Measurements from ENCODE around the gene TARS2.

TARS2 gene

GRCh38 chr1:150543500-150544143, 56.4 kb downstream of the TARS2 start:
- DNase-seq = no peak

DNA sequence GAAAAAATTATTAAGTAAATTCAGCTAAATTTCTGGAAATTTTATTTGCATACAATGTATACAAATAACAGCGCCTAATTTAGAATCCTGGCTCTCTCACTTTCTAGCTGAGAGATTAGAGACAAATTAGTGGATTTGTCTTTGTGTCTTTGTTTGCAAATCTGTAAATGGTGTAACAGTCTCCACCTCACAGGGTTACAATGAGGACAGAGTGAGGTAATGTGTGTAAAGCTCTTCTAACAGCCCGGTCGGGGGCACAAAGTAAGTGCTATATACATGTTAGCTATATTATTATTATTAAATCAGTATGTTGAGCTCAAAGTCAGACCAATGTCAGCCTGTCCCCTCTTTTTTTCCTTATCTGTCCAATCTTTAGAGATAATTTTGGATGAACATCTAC, 57.0 kb downstream of the TARS2 start:
- no peak for DNase-seq

DNA sequence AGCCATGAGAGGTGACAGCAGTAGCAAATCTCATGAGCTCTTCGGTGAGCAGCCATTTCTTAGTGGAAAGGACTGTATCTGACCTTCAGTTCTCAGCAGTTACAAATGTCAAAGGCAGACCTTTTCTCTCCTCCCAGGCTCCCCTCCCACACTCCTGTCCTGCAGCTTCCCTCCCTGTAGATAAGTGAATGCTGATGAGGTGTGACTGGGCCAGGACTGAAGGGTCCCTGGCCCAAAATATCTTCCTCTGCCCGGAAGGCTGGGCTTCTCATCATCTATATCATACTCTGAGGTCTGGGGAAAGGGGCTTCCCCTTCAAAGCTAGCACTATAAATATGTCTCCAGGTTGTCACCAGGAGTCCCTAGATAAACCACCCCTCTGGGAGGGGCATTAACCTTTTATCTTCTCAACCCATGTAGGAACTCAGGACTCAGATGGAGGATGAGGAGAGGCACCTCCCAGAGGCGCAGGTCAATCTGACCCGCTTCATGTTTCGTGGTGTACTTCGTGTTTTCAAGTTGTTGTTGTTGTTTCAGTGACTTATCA, 58.3 kb downstream of the TARS2 start:
- no peak for DNase-seq

DNA sequence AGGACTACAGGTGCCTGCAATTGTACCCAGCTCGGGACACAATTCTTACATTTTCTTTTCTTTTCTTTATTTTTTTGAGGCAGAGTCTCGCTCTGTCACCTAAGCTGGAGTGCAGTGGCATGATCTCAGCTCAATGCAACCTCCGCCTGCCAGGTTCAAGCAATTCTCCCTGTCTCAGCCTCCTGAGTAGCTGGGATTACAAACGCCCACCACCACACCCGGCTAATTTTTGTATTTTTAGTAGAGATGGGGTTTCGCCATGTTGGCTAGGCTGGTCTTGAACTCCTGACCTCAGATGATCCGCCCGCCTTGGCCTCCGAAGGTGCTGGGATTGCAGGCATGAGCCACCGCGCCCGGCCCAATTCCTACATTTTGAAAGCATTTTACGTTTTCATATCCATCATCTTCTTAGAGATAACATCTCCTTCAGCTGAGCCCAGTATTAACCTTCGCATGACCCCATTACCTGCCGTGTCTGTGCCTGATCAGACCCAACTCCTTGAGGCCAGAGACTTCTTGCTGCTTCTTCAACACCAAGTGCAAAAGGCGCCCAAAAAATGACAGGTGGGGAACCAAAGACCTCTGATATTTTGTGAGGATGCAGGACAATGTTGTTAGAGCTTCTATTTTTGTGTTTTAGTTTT, 59.2 kb downstream of the TARS2 start:
- DNase-seq = no peak

GRCh38 chr1:150548324-150548631, 61.1 kb downstream of the TARS2 start:
- no peak for DNase-seq

- peak in 2 of 5 experiments; percentile 6 to 55 for DNase-seq
Observed at GRCh38 chr1:150548632-150549495, 61.6 kb downstream of the TARS2 start, which contains the start of gene ADAMTSL4. ADAMTSL4 (plus strand) TSS chr1:150549408; CDS start chr1:150552289, 2,881 bp downstream.

DNA sequence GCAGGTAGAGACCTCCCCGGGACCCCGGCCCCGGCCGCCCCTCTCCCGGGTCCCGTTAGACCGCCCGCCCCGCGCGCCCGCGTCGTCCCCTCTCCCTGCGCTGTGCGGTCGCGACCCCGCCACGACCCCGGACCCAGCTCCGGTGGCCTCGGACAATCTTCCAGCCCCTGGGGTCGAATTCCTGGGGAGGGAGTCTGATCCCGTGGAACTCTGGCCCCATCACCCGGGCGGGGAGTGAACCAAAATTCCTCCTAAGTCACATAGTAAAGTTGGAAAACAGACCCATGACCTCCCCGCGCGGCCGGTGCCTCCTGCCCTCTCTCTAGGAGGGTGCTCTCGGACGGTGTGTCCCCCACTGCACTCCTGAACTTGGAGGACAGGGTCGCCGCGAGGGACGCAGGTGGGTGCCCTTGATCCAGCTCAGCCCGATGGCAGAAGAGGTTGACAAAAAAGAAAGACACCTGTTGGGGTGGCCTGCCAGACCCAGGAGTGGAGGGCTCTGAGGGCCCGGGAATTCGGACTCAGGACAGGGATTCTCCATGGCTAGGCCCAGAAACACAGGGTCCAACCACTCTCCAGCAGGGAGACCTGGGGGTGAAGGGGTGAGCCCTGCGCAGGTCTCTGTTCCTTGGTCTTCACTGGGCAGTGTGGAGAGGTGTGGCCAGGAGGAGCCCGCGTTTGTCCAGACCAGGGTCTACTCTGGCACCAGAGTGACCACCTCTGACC, 62.4 kb downstream of the TARS2 start:
- no peak for DNase-seq

GRCh38 chr1:150550222-150551050, 63.2 kb downstream of the TARS2 start:
- DNase-seq = no peak

GRCh38 chr1:150551051-150551783, 64.0 kb downstream of the TARS2 start:
- no peak for DNase-seq

- DNase-seq = no peak
Observed at GRCh38 chr1:150551784-150552127, 64.5 kb downstream of the TARS2 start.

DNA sequence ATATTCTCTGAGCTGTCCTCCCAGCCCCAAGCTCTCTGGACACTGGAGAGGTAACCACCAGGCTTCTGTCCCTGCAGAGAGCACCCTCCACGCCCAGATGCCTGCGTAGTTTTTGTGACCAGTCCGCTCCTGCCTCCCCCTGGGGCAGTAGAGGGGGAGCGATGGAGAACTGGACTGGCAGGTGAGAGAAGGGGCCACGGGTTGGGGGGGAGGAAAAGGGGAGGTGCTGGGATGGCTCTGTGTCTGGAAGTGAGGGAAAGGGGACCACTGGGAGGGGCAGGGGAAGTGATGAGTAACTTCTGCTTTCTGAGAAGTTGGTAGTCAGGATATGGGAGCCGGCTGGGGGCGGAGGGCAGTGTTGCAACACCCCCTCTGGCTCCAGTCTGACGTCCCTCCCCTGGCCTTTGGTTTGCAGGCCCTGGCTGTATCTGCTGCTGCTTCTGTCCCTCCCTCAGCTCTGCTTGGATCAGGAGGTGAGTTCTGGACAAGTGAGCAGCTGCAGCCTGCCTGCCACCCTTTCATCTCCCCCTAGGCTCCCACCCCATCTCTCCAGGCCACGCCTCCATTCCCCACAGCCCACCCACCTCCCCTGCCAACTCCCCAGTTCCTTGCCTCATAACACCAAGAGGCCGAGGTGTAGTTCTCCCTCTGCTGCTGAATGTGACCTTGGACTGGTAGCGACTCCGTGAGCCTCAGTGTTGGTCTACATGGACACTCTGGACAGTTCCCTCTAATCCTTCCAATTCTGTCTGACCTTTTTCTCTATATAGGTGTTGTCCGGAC, 65.1 kb downstream of the TARS2 start:
- no peak for DNase-seq

DNA sequence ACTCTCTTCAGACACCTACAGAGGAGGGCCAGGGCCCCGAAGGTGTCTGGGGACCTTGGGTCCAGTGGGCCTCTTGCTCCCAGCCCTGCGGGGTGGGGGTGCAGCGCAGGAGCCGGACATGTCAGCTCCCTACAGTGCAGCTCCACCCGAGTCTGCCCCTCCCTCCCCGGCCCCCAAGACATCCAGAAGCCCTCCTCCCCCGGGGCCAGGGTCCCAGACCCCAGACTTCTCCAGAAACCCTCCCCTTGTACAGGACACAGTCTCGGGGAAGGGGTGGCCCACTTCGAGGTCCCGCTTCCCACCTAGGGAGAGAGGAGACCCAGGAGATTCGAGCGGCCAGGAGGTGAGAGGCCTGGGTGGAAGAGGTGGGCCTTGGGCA, 65.7 kb downstream of the TARS2 start:
- DNase-seq = no peak

DNA sequence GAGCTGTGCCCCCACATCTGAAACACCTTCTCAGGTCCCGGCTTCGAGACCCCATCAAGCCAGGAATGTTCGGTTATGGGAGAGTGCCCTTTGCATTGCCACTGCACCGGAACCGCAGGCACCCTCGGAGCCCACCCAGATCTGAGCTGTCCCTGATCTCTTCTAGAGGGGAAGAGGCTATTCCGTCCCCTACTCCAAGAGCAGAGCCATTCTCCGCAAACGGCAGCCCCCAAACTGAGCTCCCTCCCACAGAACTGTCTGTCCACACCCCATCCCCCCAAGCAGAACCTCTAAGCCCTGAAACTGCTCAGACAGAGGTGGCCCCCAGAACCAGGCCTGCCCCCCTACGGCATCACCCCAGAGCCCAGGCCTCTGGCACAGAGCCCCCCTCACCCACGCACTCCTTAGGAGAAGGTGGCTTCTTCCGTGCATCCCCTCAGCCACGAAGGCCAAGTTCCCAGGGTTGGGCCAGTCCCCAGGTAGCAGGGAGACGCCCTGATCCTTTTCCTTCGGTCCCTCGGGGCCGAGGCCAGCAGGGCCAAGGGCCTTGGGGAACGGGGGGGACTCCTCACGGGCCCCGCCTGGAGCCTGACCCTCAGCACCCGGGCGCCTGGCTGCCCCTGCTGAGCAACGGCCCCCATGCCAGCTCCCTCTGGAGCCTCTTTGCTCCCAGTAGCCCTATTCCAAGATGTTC, 66.3 kb downstream of the TARS2 start:
- DNase-seq = no peak

DNA sequence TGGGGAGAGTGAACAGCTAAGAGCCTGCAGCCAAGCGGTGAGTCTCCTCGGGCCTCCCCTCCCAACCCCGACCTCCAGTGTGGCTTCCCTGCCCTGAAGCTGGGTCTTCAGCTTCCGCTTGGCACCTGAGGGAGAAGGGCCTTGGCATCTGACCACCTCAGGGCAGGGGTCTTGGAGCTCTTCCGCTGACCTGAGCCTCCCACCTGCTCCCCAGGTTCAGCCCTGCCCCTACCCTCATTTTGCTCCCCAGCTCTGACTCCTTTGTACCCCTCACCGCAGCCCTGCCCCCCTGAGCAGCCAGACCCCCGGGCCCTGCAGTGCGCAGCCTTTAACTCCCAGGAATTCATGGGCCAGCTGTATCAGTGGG, 66.8 kb downstream of the TARS2 start:
- no peak for DNase-seq

DNA sequence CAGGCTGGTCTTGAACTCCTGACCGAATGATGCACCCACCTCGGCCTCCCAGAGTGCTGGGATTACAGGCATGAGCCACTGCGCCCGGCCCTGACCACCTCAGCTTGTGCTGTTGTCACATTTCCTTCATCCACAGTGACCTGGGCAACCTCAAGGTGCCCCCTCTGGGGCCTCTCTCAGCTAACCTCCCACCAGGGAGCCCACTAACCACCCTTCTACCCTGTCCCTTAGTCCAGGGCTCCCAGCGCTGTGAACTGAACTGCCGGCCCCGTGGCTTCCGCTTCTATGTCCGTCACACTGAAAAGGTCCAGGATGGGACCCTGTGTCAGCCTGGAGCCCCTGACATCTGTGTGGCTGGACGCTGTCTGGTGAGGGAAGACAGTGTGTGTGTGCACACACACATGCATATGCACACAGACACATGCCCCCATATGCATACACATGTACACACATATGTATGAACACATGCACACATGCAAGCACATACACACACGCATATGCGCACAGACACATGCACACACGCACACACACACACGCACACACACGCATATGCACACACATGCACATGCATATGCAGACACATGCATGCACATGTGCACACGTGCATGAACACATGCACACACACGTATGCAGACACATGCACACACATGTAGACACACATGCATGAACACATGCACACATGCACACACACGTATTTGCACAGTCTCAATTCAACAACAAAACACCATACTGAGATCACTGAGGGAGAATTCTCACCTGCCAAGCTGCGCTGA, 68.2 kb downstream of the TARS2 start:
- DNase-seq = no peak

DNA sequence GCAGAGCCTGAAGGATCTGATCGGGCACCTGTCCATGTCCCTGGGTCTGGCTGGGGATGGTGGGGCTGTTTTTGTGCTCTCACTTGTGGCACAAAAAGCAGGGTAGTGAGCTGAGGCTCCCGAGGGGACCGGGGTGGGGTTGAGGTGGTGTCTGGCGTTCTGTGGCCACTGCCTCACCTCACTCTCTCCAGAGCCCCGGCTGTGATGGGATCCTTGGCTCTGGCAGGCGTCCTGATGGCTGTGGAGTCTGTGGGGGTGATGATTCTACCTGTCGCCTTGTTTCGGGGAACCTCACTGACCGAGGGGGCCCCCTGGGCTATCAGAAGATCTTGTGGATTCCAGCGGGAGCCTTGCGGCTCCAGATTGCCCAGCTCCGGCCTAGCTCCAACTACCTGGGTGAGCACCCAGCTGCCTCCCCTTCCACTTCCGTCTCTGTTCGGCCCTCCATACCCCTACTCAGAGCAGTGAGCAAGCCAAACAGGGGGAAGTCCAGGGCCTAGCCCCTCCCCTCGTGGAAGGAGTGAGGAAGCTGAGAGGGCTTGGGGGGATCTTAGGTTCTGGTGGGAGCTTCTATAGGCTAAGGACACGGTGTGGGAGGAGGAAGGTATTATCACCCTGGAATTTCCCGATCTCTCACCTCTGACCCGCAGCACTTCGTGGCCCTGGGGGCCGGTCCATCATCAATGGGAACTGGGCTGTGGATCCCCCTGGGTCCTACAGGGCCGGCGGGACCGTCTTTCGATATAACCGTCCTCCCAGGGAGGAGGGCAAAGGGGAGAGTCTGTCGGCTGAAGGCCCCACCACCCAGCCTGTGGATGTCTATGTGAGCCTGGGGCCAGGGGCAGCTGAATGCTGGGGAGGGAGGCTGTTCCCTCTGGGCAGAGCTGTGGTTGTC, 69.0 kb downstream of the TARS2 start:
- DNase-seq = no peak

DNA sequence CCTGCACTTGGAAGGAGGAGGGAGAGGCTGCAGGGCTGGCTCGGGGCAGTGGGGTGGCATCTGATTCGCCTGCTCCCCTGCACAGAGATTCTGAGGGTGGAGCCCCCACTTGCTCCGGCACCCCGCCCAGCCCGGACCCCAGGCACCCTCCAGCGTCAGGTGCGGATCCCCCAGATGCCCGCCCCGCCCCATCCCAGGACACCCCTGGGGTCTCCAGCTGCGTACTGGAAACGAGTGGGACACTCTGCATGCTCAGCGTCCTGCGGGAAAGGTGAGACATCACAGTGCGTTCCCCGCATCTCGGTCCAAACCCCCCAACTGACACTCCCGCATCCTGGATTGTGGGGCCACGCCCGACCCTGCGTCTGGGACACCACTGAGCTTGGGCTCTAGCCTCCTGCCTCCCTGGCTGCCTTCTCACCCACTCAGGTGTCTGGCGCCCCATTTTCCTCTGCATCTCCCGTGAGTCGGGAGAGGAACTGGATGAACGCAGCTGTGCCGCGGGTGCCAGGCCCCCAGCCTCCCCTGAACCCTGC, 69.9 kb downstream of the TARS2 start:
- DNase-seq = no peak
